HG03060 (cell line): ENCODE results near the gene D2HGDH.
"Not testable (repeated sequence)": the region's sequence is repeated elsewhere in the genome, so short reads cannot be mapped to it uniquely, and the experiment has no call there.

Experiments
- ATAC-seq: cut with Tn5 transposase; IDR thresholded peaks from one replicate; pipeline ENCODE4 v1.9.1; 2021; ENCODE audit warnings: low read depth, moderate number of reproducible peaks; ENCODE audit not compliant: unreplicated experiment

Gene D2HGDH

DNA sequence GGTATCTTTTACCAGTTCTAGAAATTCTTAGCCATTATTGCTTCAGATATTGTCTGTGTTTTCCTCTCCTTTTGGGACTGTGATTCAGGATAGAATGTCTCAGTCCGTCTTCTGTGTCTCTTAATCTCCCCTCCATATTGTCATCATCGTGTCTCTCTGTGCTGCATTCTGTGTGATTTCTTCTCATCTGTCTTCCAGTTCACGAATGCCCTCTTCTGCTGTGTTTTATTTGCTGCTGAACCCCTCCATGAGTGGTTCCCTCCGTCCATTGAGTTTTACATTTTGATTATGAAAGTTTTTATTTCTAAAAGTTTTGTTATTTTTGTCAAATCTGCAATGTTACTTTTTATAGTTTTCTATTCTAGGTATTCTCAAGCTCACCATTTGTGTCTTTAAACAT lies 11.7 kb downstream of the D2HGDH start:
- ATAC-seq: no peak

DNA sequence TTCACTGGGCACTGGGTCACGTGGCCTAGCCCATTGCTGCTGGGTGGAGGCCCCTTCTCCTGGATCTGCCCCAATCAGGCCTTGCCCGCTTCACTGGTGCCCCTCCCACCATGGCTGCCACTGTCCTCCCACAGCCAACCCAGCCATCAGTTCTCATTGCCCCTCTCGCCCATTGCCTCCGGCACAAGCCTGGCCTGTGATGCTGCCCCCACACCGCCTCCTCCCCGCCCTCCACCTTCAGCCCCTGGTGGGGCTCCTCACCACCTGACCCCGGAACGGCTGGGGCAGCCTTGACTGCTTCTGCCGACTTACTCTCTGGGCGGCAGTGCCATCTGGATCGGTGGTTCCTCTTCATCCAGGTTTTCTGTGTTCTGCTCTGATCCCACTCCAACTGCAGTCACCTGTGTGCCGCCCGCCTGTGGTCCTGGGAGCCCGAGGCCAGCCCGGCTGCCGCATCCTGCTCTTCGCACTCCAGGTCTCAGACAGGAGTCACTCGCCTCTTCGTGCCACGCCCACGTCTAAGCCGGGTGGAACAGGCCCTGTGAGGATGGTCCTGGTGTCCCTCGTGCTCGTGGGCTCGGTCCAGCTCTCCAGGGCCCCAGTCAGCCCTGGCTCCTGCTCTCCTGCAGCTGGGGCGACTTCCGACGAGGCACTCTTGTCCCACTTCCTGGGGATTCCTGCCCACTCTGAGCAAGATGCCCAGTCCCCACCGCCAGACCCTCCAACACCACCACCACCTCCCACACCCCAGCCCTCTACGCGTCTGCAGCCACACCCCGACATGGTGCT lies 14.2 kb downstream of the D2HGDH start:
- no peak for ATAC-seq

DNA sequence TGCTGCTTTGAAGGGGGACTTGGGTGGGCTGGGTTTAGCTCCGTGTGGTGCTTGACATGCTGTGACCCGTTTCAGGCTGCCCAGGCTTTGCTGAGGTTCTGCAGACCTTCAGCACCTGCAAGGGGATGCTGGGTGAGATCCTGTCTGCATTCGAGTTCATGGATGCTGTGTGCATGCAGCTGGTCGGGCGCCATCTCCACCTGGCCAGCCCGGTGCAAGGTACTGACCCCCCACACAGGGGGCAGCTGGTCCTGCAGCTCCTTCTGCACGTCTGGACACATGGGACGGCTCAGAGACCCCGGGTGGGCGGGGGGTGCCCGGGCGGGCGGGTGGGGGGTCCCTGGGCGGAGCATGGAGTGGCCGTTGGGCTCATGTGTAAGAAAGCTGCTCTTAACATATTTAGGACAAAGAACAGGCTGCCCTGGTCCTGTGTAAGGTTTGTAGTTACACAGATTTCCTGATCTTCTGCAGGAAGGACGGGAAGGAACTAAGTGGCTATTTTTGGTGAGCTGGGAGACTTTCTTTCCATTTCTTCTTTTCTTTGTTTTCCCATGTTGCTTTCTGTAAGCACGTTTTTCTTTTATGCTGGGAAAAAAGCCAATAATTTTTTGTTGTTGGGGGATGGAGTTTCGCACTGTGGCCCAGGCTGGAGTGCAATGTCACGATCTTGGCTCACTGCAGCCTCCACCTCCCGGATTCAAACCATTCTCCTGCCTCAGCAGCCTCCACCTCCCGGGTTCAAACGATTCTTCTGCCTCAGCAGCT lies 15.8 kb downstream of the D2HGDH start:
- ATAC-seq: no peak

DNA sequence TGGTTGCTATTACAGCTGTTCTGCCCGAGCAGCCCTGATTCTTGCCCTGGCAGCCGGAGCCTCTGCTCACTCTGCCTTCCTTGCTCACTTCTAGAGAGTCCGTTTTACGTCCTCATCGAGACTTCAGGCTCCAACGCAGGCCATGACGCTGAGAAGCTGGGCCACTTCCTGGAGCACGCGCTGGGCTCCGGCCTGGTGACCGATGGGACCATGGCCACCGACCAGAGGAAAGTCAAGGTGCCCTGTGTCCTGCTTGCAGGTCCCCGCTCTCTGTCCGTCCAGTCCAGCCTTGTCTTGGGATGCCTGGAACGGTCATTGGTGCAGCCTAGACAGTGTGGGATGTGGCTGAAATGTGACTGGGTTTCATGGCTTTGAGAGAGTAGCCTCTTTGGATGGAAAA lies 16.7 kb downstream of the D2HGDH start:
- no peak for ATAC-seq

DNA sequence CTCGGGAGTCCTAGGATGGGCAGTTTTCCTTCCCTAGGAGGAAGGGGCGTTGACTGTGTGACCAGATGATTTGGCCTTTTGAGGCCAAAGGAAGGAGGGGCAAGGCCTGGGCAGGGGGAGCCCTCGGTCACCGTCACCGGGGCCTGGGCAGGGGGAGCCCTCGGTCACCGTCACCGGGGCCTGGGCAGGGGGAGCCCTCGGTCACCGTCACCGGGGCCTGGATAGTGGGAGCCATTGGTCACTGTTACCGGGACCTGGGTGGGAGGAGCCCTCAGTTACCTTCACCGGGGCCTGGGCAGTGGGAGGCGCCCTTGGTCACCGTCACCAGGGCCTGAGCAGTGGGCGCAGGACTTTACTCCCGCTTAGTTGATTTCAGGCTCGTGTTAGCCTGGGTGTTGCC lies 17.3 kb downstream of the D2HGDH start:
- ATAC-seq: no peak

DNA sequence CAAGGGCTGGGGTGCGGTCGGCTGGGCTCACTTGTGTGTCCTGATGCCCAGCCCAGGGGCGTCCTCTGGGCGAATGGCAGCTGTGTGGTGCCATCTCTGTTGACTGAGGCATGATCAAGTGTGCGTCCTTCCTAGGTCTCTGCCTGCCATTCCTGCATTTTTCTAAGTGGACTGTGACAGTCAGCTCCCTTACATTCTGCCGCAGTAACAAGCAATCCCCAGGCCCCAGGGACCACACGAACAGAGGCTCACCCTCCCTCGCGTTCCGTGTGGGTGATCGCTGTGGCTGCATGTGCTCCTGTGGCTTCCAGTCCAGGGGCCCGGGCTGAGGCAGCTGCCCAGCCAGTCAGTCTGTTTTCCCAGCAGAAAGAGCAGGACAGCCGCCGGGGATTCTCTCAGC lies 17.8 kb downstream of the D2HGDH start:
- ATAC-seq: no peak

DNA sequence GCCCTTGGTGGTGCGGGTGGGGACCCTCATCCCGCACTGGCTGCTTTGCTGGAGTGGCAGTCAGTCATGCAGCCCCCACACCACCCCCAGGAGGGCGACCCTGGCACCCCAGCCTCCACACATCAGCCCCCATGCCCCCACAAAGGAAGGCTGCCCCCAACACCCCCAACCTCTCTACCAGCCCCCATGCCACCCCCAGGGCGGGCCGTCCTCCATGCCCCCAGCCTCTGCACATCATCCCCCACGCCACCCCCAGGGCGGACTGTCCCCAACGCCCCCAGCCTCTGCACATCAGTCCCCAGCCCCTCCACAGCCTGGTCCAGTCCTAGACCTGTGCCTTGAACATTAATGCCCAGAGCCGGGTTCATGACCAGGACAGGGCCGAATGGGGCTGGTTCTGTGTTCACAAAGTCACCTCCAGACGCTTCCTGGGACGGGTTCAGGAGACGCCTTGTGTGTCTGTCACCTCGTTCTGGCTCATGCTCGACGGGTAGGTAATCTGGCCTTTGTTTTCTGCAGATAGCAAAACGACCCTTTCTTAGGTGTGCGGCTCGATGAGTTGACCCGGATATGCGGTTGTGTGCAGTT lies 18.4 kb downstream of the D2HGDH start:
- ATAC-seq: no peak

DNA sequence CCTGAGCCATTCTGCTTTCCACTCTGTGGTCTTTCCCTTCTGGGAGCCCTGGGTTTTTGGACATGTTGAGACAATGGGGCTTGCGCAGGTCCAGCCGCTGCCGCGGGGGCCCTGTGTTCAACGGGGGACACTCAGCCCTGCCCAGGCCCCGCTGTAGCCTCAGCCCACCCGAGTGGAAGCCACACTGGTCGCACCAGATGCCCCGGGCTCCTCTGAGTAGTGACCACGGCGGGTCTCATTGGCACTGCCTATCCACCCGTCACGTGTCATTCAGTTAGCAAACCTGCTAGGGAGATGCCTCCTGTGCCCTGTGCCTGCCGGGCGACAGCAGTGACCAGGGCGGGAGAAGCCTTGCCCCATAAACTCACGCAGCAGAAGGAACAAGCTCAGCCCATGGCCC lies 19.1 kb downstream of the D2HGDH start:
- ATAC-seq: no peak

DNA sequence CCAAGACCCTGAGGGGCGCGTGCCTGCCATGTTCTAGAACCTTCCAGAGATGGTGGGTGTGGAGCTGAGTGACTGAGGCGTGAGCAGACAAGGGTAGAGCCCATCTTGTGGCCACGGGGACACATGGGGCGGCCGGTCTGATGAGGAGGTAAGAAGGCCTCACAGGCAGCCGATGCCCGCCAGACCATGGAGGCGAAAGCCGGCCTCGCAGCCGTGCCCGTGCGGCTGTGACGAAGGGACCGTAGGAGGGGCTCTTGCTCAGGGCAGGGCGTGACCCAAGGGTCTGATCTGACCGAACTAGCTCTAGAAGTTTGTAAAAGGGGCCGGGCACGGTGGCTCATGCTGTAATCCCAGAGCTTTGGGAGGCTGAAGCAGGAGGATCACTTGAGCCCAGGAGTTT lies 19.6 kb downstream of the D2HGDH start:
- no peak for ATAC-seq

DNA sequence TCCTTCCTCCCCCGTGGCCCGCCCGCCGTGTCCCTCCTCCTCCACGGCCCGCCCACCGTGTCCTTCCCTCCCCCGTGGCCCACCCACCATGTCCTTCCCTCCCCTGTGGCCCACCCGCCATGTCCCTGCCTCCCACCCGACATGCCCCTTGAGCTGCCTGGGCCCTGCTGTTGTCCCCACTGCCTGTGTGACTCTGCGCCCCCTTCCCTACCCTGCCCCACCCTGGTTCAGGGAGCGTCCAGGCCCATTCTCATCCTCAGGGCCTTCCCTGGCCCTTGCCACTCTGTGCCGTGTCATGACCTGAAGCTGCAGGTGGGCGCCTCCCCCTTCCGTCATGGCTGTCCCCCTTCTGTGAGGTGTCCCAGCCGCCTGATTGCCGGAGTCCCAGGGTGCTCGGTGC lies 20.7 kb downstream of the D2HGDH start:
- ATAC-seq: no peak

DNA sequence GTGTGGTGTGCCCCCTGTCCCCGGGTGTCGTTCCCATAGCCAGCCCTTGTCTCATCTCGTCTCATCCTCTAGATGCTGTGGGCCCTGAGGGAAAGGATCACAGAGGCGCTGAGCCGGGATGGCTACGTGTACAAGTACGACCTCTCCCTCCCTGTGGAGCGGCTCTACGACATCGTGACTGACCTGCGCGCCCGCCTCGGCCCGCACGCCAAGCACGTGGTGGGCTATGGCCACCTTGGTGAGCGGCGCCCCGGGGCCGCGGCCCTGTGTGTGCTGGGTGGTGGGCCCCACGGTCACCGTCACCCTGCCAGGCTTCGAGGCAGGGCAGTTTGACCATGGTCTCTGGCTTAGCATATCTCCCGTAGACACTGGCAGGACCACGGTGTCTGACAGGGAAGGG lies 21.3 kb downstream of the D2HGDH start:
- no peak for ATAC-seq

DNA sequence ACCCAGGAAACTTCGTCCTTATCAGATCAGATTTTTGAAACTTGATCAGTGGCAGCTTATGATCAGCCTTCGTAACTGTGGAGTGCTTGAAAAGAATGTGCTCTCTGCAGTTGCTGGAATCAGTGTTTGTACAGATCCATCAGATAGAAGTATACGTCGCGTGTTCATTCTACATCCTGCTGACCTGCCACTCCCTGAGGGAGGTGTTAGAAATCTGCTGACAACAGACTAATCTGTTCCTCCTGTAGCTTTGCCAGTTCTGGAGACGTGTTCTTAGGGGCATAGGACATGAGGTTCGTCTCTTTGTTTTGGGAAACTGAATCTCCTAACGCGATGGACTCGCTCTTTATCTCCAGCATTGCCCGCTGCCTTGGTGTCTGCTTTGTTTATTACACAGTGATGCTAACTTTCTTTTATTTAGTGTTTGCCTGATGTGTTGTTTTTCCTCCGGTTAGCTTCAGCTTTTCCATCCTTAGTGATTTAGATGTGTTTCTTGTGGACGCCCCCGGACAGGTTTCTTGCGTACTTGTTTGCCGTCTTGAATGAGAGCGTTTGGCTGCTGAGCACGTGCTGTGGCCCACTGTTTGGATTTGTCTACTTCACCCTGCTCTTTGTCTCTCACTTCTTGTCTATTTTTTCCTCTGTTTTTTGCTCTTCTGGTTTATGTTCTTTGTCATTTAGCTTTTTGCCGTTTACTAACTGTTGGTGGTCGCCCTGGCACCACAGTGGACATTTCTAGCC lies 24.8 kb downstream of the D2HGDH start:
- ATAC-seq: no peak

DNA sequence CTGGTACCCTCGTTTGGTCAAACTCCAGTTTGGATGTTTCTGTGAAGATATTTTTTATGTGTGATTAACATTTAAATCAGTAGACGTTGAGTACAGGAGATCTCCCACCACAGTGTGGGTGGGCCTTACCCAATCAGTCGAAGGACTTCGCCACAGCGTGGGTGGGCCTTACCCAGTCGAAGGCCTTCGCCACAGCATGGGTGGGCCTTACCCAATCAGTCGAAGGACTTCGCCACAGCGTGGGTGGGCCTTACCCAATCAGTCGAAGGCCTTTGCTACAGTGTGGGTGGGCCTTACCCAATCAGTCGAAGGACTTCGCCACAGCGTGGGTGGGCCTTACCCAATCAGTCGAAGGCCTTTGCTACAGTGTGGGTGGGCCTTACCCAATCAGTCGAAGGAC lies 25.5 kb downstream of the D2HGDH start:
- ATAC-seq: not testable (repeated sequence)

DNA sequence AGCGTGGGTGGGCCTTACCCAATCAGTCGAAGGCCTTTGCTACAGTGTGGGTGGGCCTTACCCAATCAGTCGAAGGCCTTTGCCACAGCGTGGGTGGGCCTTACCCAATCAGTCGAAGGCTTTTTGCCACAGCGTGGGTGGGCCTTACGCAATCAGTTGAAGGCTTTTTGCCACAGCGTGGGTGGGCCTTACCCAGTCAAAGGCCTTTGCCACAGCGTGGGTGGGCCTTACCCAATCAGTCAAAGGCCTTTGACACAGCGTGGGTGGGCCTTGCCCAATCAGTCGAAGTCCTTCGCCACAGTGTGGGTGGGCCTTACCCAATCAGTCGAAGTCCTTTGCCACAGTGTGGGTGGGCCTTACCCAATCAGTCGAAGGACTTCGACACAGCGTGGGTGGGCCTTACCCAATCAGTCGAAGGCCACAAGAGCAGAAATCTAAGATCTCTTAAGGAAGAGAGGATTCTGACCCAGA lies 25.9 kb downstream of the D2HGDH start:
- no peak for ATAC-seq

DNA sequence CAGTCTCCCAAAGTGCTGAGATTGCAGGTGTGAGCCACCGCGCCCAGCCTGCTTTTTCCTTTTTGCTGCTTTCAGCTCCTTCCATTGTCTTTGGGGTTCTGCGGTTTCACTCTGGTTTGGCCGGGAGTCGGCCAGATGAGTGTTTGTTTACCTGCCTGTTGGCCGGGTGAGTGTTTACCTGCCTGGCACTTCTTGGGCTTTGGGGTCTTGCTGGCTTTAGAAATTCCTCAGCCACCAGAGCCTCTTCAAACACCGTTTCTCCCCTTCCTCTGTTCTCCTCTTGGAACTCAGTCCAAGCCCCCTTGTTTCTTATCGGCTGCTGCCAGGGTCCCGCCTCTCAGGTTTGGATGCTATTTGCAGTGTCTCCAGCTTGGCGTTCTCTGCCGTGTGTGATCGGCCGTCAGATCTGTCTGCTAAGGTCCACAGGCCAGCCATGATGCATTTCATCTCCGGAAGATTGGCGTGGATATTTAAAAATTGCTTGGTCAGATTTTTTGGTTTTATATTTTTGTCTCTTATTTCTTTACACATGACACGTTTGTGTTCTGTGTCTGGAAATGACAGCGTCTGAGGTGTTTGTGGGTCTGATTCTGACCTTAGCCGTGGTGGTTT lies 28.0 kb downstream of the D2HGDH start:
- ATAC-seq: no peak

DNA sequence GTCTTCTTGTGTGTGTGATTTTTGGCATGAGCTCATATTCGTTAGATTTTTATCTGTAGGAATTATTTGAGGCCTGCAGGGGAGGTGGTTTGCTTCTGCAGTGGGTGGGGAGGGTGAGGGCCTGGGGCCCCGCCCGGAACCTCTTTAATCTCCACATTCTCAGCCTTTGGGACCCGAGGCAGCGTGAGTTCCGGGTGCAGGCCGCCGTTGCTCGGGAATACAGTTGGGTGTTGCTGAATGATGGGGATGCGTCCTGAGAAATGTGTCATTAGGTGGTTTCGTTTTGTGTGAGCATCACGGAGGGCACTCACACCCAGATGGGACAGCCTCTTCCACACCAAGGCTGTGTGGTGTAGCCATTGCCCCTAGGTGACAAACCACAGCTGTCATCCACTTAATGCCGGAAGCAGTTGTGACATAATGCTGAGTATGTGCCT lies 28.5 kb downstream of the D2HGDH start:
- no peak for ATAC-seq

DNA sequence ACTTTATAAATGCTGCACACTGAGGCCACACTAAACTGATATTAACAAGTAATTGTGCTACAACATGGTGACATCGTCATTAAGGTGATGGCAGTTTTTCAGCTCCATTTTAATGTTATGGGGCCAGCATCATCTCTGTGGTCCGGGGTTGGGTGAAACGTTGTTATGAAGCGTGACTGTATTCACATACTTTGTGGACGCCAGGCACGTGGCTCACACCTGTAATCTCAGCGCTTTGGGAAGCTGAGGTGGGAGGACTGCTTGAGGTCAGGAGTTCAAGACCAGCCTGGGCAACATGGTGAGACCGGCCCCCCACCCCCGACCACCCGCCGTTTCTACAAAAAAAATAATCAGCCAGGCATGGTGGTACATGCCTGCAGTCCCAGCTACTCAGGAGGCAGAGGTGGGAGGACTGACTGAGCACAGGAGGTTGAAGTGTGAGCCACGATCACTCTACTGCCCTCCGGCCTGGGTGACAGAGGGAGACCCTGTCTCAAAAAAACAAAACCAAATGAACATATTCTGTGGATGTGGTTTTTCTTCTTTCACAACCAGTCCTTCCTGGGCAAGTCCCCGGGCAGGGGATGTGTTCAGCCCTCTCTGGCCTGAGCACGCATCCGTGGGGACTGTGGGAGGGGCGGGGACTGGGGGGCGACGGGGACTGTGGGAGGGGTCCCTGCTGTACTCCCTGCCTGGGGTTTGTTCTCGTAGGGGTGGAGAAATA lies 29.3 kb downstream of the D2HGDH start:
- no peak for ATAC-seq

DNA sequence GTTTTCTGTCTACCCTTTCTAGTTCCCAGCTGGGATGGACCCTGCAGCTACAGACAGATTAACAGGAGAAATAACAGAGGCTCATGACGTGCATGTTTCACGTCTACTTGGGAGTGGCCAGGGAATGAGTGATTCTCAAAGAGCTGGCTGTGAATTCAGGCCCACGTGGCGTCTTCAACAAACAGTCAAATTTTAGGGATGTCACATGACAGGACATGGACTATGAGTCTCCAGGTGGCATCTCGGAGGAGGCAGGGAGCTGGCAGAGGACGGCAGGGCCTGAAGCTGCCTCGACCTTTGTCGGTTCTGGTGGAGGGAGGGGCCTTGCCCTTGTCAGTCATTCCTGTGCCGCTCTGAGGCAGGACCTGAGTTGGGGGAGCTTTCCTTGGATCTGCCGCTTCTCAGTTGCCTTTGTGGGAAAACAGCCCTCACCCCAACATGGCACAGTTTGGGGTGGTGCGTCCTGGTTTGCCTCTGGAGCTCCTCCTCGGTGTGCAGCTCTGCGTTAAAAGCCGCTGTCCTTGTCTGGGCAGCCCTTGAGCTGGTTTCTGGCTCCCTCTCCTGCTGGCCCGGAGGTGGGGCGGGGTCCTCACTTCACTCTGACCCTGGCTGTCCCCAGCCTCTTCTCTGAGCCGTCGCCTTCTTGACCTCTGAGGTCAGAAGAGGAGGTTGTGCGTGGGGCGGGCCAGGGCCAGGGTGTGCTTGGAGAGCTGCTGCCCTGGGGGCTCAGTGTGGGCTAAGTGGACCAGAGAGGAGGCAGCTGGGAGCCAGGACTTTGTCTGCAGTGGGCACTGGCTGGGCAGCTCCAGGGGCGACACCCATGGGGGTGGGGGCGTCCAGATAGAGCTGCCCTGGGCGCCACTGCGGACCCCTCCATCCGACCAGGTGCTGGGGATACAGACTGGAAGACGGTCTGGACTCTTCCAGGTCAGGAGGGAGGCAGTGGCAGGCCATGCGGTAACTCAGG lies 30.1 kb downstream of the D2HGDH start:
- ATAC-seq: no peak
